Measurements from ENCODE around the gene FBXO38. TPM values are rescaled to one million over a fixed set of nuclear protein-coding genes. Genes with fewer than 3 reads are reported as not detected.

Gene FBXO38
- total and polyA plus RNA-seq, 9 of the 15 experiments (the other 6 are each of a cell fraction or from before 2014, with no cell fraction given) = 7.4 to 39.4 (median 29.3) TPM

DNA sequence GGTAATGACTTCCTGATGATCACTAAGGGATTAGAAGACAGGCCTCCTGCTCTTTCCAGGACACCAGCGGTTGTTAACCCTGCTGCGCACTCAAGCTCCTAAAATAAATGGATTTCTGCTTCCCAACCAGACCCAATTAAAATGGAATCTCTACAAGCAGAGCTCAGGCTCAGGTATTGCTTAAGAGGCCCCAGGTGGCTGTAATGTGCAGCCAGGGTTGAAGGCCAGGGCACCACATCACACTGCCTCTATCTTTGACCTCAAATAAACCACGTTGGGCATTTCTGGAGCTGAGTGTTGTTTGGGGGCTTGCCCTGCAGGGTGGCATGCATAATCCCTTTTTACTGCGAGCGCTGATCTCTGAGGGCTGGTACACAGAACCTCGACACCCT is 108.0 kb downstream of the FBXO38 start:
- H3K27me3 ChIP-seq (ENCODE audit: control insufficient read depth in 2 of 2, insufficient read depth in 2 of 2, low read length in 2 of 2) = no peaks in the 10 kb centered on the region; a peak in 1 of 5 replicates
- intact Hi-C loops (cut with micrococcal nuclease) (no loop called here), in situ Hi-C loops (cut with MboI) (no loop called here)
- H3K4me1 ChIP-seq (replicated peaks in 1 of 2; ENCODE audit: control insufficient read depth in 2 of 2, insufficient read depth in 2 of 2, low read length in 2 of 2) = peaks cover 0 to 12% of the 10 kb centered on the region in 2 experiments; a peak in 4 of 5 replicates
- no peaks in the 10 kb centered on the region for H3K79me2 ChIP-seq (ENCODE audit: control insufficient read depth, insufficient read depth, low read length)
- H3K9me3 ChIP-seq (replicated peaks; ENCODE audit: control insufficient read depth, insufficient read depth, low read depth, low read length) = no peaks in the 10 kb centered on the region
- DNase-seq (ENCODE audit: extremely low read depth in 1 of 4, low spot score in 3 of 4) (no peak), FAIRE-seq (no peak), ATAC-seq (peak; percentile 37; the same call in 2 of the 3 replicates)
- H3K27ac ChIP-seq (ENCODE audit: extremely low read depth, low read depth, low read length) = no peak overlapping the region
- H3K9me1 ChIP-seq (ENCODE audit: control insufficient read depth, insufficient read depth, low read length) = no peaks in the 10 kb centered on the region
- no peaks in the 10 kb centered on the region for H3K36me3 ChIP-seq (ENCODE audit: control insufficient read depth, insufficient read depth, low read length)
- 31% methylated on average over 6 of the region's 6 CpGs for WGBS (ENCODE audit: insufficient coverage, low coverage, missing lambda C conversion rate)
- no peak overlapping the region for H3K9ac ChIP-seq (ENCODE audit: insufficient read depth in 1 of 2, low read depth in 2 of 2, low read length in 2 of 2)
- H3K4me3 ChIP-seq = no peak overlapping the region
- no peak overlapping the region for H2AFZ ChIP-seq (ENCODE audit: low read depth, low read length)
- TF ChIP-seq ZNF384 (IDR thresholded peaks at IDR 0.05; ENCODE audit: low read depth, low read length) = no peak
- no peak for TF ChIP-seq FIP1L1 (IDR thresholded peaks at IDR 0.05; ENCODE audit: low read depth, low read length, poor library complexity, severe bottlenecking)
- TF ChIP-seq HMG20B (CRISPR knock-in tag; IDR thresholded peaks at IDR 0.05) = no peak
- no peak for TF ChIP-seq SPI1 (IDR thresholded peaks at IDR 0.05; ENCODE audit: borderline replicate concordance, low read depth, low read length)
- TF ChIP-seq CEBPG (CRISPR knock-in tag; IDR thresholded peaks at IDR 0.05) = no peak
- TF ChIP-seq CEBPG (tag; conservative IDR thresholded peaks at IDR 0.05 in 1 of 2, IDR thresholded peaks at IDR 0.05 in 1 of 2) = peak in 1 of 2 experiments; percentile 43; a peak in 1 of 4 replicates
- TF ChIP-seq, protein P1, sequence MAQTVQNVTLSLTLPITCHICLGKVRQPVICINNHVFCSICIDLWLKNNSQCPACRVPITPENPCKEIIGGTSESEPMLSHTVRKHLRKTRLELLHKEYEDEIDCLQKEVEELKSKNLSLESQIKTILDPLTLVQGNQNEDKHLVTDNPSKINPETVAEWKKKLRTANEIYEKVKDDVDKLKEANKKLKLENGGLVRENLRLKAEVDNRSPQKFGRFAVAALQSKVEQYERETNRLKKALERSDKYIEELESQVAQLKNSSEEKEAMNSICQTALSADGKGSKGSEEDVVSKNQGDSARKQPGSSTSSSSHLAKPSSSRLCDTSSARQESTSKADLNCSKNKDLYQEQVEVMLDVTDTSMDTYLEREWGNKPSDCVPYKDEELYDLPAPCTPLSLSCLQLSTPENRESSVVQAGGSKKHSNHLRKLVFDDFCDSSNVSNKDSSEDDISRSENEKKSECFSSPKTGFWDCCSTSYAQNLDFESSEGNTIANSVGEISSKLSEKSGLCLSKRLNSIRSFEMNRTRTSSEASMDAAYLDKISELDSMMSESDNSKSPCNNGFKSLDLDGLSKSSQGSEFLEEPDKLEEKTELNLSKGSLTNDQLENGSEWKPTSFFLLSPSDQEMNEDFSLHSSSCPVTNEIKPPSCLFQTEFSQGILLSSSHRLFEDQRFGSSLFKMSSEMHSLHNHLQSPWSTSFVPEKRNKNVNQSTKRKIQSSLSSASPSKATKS (CRISPR knock-in tag; IDR thresholded peaks at IDR 0.05) = no peak
- no peak overlapping the region for H3K4me2 ChIP-seq (ENCODE audit: insufficient read depth, low read length)
- ChIA-PET POLR2A (no interaction called here), CTCF (ENCODE audit: low intra/inter-chr PET ratio) (no interaction called here)
- BruUV-seq (replicated peaks) = no TSS peak
- H4K20me1 ChIP-seq (replicated peaks; ENCODE audit: control insufficient read depth, insufficient read depth, low read length) = no peaks in the 10 kb centered on the region; the same call in 1 of the 2 replicates

Data from K562 (cell line).